Activated naive CD8-positive, alpha-beta T cell (primary cell): ENCODE measurements around the gene ZBTB20.
A peak's percentile ranks its signal among the peaks of the same experiment; 100 is the strongest.

Experiments used
- H3K27ac Mint-ChIP-seq: one replicate; pipeline ENCODE4 v1.8.0; 2021; ENCODE audit warnings: mixed read lengths
- H3K27me3 Mint-ChIP-seq: one replicate; pipeline ENCODE4 v1.8.0; 2021; ENCODE audit warnings: mixed read lengths
- H3K36me3 Mint-ChIP-seq: one replicate; pipeline ENCODE4 v1.8.0; 2021; ENCODE audit warnings: mixed read lengths
- H3K4me1 Mint-ChIP-seq: one replicate; pipeline ENCODE4 v1.8.0; 2021; ENCODE audit warnings: low read depth, mixed read lengths
- H3K4me3 Mint-ChIP-seq: one replicate; pipeline ENCODE4 v1.8.0; 2021; ENCODE audit warnings: mild to moderate bottlenecking, mixed read lengths
- H3K9me3 Mint-ChIP-seq: one replicate; pipeline ENCODE4 v1.8.0; 2021; ENCODE audit warnings: low read depth, mixed read lengths

The ZBTB20 gene

GRCh38 chr3:114873591-114873990 lies 273.5 kb downstream of the ZBTB20 start:
- no peak overlapping the region for H3K4me3 Mint-ChIP-seq
- no peaks in the 10 kb centered on the region for H3K27me3 Mint-ChIP-seq

DNA sequence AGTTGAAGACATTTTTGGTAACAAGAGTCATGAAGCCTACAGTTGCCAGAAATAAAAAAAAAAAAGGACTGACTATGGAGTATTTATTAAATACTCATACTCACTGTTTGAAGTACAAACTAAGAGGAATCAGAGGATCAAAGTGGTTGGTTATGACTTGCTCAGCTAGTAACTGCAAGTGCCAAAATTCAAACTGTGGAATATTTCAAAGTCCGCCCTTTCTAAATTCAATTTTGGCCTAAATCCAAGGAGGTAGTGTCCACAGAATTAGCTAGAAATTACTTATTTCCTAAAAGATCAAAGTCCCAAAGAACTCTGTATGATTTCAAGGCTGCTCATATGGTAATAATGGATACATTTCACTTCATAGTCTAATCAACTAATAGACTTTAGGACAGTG lies 274.5 kb downstream of the ZBTB20 start:
- Mint-ChIP-seq H3K4me3 (no peak overlapping the region), H3K36me3 (peaks cover 11% of the 10 kb centered on the region), H3K27me3 (no peaks in the 10 kb centered on the region), H3K9me3 (no peaks in the 10 kb centered on the region), H3K4me1 (peaks cover 8% of the 10 kb centered on the region), H3K27ac (no peak overlapping the region)

More at GRCh38 chr3:114873591-114873990, 273.5 kb downstream of the ZBTB20 start:
- Mint-ChIP-seq H3K27ac (no peak overlapping the region), H3K4me1 (peaks cover 7% of the 10 kb centered on the region), H3K36me3 (peaks cover 18% of the 10 kb centered on the region), H3K9me3 (no peaks in the 10 kb centered on the region)

DNA sequence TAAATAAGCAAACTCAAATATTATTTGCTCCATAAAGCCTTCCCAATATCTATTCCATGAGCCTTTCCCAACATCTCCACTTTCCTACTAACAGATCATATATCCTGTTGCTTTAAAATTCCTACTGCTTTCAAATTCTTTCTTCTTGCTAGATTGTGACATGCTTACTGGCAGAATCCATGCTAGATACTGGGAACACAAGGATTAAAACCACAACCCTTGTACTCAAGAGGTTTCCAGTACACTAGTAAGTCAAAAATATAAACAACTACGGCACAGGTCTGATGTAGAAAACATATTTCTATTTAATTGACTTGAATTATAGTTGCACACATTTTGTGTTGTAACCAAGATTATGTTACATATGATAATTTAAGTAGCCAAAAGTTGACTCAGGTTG lies 275.0 kb downstream of the ZBTB20 start:
- no peaks in the 10 kb centered on the region for H3K9me3 Mint-ChIP-seq
- H3K4me1 Mint-ChIP-seq: peaks cover 8% of the 10 kb centered on the region
- no peak overlapping the region for H3K27ac Mint-ChIP-seq
- H3K27me3 Mint-ChIP-seq: no peaks in the 10 kb centered on the region
- no peak overlapping the region for H3K4me3 Mint-ChIP-seq
- peaks cover 11% of the 10 kb centered on the region for H3K36me3 Mint-ChIP-seq

- Mint-ChIP-seq H3K27me3 (no peaks in the 10 kb centered on the region), H3K4me3 (no peak overlapping the region), H3K4me1 (peaks cover 39% of the 10 kb centered on the region), H3K27ac (no peak overlapping the region), H3K9me3 (no peaks in the 10 kb centered on the region), H3K36me3 (peaks cover 13% of the 10 kb centered on the region)
Observed at GRCh38 chr3:114867835-114868503, 279.1 kb downstream of the ZBTB20 start.

GRCh38 chr3:114867359-114867758 lies 279.7 kb downstream of the ZBTB20 start:
- Mint-ChIP-seq H3K9me3 (no peaks in the 10 kb centered on the region), H3K36me3 (peaks cover 13% of the 10 kb centered on the region), H3K4me3 (no peak overlapping the region), H3K4me1 (peaks cover 43% of the 10 kb centered on the region), H3K27ac (no peak overlapping the region), H3K27me3 (no peaks in the 10 kb centered on the region)

DNA sequence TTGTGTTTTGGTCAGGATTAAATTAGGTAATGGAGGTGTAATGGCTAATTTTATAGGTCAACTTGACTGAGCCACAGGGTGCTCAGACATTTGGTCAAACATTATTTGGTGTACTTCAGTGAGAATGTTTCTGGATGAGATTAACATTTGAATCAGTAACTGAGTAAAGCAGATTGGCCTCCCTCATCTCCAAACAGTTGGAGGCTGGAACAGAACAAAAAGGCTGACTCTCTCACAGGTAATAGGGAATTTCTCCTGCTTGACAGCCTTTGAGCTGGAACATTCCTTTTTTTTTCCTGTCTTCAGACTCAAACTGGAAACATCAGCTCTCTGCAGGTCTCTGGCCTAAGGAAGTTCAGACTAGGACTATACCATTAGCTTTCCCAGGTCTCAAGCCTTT lies 280.7 kb downstream of the ZBTB20 start:
- H3K4me1 Mint-ChIP-seq: peaks cover 45% of the 10 kb centered on the region
- no peaks in the 10 kb centered on the region for H3K9me3 Mint-ChIP-seq
- no peak overlapping the region for H3K4me3 Mint-ChIP-seq
- H3K36me3 Mint-ChIP-seq: peaks cover 7% of the 10 kb centered on the region
- H3K27ac Mint-ChIP-seq: no peak overlapping the region
- H3K27me3 Mint-ChIP-seq: no peaks in the 10 kb centered on the region

- peaks cover 49% of the 10 kb centered on the region for H3K4me1 Mint-ChIP-seq
- H3K27me3 Mint-ChIP-seq: no peaks in the 10 kb centered on the region
- H3K9me3 Mint-ChIP-seq: no peaks in the 10 kb centered on the region
- no peak overlapping the region for H3K27ac Mint-ChIP-seq
- peaks cover 2% of the 10 kb centered on the region for H3K36me3 Mint-ChIP-seq
- no peak overlapping the region for H3K4me3 Mint-ChIP-seq
Observed at GRCh38 chr3:114864970-114865369, 282.1 kb downstream of the ZBTB20 start.

GRCh38 chr3:114863848-114864247 lies 283.2 kb downstream of the ZBTB20 start:
- Mint-ChIP-seq H3K4me3 (peak overlapping the region; percentile 62), H3K36me3 (peaks cover 2% of the 10 kb centered on the region), H3K27me3 (no peaks in the 10 kb centered on the region), H3K27ac (peak overlapping the region; percentile 31), H3K4me1 (peaks cover 56% of the 10 kb centered on the region), H3K9me3 (no peaks in the 10 kb centered on the region)

DNA sequence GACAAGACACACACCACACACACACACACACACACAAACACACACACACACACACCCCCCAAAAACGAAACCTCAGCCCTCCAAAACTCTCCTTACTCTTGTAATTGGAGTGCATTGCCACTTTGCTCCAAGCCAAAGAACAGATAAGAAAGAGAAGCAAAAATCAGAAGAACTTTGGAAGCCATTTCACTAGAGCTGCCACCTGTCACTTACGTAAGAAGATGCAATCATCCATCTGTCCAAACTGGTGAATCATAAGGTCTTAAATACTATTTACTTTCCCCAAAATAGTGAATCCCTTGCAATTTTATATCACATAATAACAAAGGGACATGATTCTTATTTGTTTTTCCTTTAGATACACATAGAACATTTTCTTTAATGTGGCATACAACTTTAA lies 285.4 kb downstream of the ZBTB20 start:
- no peak overlapping the region for H3K4me3 Mint-ChIP-seq
- H3K27me3 Mint-ChIP-seq: no peaks in the 10 kb centered on the region
- H3K9me3 Mint-ChIP-seq: no peaks in the 10 kb centered on the region
- H3K27ac Mint-ChIP-seq: no peak overlapping the region
- peaks cover 2% of the 10 kb centered on the region for H3K36me3 Mint-ChIP-seq
- peaks cover 65% of the 10 kb centered on the region for H3K4me1 Mint-ChIP-seq

DNA sequence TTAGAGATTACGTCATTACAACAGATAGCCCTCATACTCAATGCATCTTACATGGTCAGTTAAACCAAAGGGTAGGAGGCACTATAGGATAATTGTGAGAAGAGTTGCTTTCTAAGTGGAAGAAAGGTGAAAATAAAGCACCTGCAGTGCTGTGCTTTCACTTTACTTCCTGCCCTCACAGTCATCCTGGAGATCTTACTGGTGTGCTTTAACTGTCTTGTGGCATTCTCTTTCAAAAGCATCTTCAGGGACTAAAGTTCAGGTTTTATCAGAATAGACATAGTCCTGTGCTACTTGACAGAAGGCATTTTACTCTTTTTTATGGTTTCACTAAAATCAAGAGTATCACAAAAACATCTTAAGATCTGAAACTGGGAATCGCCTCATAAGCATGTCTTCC lies 286.6 kb downstream of the ZBTB20 start:
- no peaks in the 10 kb centered on the region for H3K9me3 Mint-ChIP-seq
- no peaks in the 10 kb centered on the region for H3K36me3 Mint-ChIP-seq
- no peaks in the 10 kb centered on the region for H3K27me3 Mint-ChIP-seq
- H3K27ac Mint-ChIP-seq: no peak overlapping the region
- no peak overlapping the region for H3K4me3 Mint-ChIP-seq
- peaks cover 62% of the 10 kb centered on the region for H3K4me1 Mint-ChIP-seq

DNA sequence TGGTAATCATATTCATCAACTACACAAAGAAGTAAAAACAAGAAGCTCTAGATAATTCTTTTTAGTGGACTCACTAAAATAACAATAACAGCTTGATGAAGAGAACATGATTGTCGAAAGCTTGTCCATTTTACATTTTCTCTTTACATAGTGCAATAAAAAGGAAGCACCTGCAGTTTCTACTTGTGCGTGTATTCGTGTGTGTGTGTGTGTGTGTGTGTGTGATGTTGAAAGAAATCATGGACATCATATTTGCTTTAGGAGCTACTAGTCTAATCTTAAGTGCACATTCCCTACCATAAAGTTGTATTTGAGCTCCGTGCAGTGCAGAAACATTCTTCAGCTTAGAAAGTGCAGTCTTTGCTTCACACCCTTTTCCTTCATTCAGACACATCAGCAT lies 288.8 kb downstream of the ZBTB20 start:
- Mint-ChIP-seq H3K36me3 (peaks cover 2% of the 10 kb centered on the region), H3K27me3 (no peaks in the 10 kb centered on the region)

DNA sequence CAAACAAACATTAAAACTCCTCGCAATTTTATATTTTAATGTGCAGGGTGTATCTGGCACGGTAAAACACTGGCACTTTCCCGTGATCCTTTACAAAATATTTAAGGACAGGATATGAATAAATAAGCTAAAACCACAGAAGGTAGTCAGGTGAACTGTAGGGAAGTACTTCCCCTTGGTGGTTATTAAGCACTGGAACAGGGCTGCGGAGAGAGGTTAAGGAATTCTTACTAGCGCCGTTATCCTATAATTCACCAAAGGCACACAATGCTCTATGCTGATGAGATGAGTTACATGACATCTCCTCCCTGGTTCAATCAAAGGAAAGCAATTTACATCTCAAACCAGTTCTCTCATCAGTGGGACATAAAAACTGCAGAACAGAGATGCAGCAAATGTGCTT lies 289.8 kb downstream of the ZBTB20 start:
- Mint-ChIP-seq H3K36me3 (peaks cover 2% of the 10 kb centered on the region), H3K4me1 (peaks cover 37% of the 10 kb centered on the region), H3K9me3 (no peaks in the 10 kb centered on the region), H3K4me3 (no peak overlapping the region), H3K27me3 (no peaks in the 10 kb centered on the region), H3K27ac (no peak overlapping the region)

More for the DNA sequence above, 288.8 kb downstream of the ZBTB20 start:
- Mint-ChIP-seq H3K4me1 (peaks cover 46% of the 10 kb centered on the region), H3K9me3 (no peaks in the 10 kb centered on the region), H3K27ac (no peak overlapping the region), H3K4me3 (no peak overlapping the region)

DNA sequence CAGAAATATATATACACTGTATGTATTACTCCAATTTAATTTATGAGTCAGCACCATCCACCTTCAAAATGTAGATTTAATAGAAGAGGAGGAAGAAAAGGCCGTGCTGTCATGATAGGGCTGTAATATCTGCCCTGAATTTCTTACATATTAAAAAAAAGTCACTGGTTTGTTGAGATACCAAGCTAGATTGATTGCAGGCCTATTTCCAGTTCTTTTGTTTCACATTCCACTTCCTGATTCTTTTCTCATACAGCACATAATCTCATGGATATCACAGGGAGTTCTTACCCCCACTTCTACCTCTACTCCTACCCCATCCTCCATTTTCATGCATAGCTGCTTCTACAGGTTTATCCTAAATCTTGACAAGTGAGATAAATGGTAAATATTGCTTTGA lies 290.3 kb downstream of the ZBTB20 start:
- Mint-ChIP-seq H3K36me3 (peaks cover 2% of the 10 kb centered on the region), H3K9me3 (no peaks in the 10 kb centered on the region), H3K27me3 (no peaks in the 10 kb centered on the region), H3K27ac (no peak overlapping the region), H3K4me1 (peaks cover 36% of the 10 kb centered on the region), H3K4me3 (no peak overlapping the region)

- Mint-ChIP-seq H3K36me3 (peaks cover 2% of the 10 kb centered on the region), H3K4me1 (peaks cover 31% of the 10 kb centered on the region), H3K27ac (no peak overlapping the region), H3K4me3 (no peak overlapping the region), H3K27me3 (no peaks in the 10 kb centered on the region), H3K9me3 (no peaks in the 10 kb centered on the region)
Observed at GRCh38 chr3:114855839-114856238, 291.2 kb downstream of the ZBTB20 start.

DNA sequence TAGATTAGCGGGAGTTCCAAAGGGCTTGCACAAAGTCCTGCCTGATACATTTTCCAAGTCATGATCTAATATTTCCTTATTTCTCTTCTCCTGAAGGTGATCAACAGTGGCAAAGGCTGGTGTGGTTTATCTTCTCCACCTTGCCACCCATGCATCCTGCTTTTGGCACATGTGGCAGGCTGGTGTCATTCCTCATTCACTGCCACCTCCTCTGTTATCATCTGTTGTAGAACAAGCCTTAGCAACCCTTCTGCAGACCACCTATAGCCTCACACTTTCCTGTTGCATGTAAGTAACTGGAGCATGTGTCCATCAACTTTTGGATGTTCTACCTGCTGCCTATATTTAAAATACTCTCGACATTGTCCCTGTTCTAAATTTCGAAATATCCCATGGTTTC lies 294.1 kb downstream of the ZBTB20 start:
- H3K9me3 Mint-ChIP-seq: no peaks in the 10 kb centered on the region
- no peak overlapping the region for H3K4me3 Mint-ChIP-seq
- H3K27ac Mint-ChIP-seq: no peak overlapping the region
- H3K27me3 Mint-ChIP-seq: no peaks in the 10 kb centered on the region
- H3K4me1 Mint-ChIP-seq: peaks cover 16% of the 10 kb centered on the region
- H3K36me3 Mint-ChIP-seq: peaks cover 2% of the 10 kb centered on the region

GRCh38 chr3:114850898-114851297 lies 296.2 kb downstream of the ZBTB20 start:
- H3K27me3 Mint-ChIP-seq: no peaks in the 10 kb centered on the region
- no peak overlapping the region for H3K4me3 Mint-ChIP-seq
- H3K36me3 Mint-ChIP-seq: peaks cover 5% of the 10 kb centered on the region
- H3K27ac Mint-ChIP-seq: no peak overlapping the region
- no peaks in the 10 kb centered on the region for H3K9me3 Mint-ChIP-seq
- peaks cover 7% of the 10 kb centered on the region for H3K4me1 Mint-ChIP-seq
